ENCODE results near the gene C19orf12.

The C19orf12 gene

GRCh38 chr19:29695765-29696564, 19.1 kb downstream of the C19orf12 start:
- no peak for FAIRE-seq

- FAIRE-seq: no peak
Observed at GRCh38 chr19:29694669-29695627, 20.1 kb downstream of the C19orf12 start.

- FAIRE-seq: no peak
Observed at GRCh38 chr19:29694161-29694560, 20.9 kb downstream of the C19orf12 start.

- no peak for FAIRE-seq
Observed at GRCh38 chr19:29690842-29691241, 24.2 kb downstream of the C19orf12 start.

- FAIRE-seq: no peak
Observed at GRCh38 chr19:29687897-29688728, 26.9 kb downstream of the C19orf12 start.

- FAIRE-seq: no peak
Observed at GRCh38 chr19:29687244-29687896, 27.7 kb downstream of the C19orf12 start.

- FAIRE-seq: no peak
Observed at GRCh38 chr19:29686285-29686805, 28.7 kb downstream of the C19orf12 start.

GRCh38 chr19:29685326-29685725, 29.7 kb downstream of the C19orf12 start:
- no peak for FAIRE-seq

- no peak for FAIRE-seq
Observed at GRCh38 chr19:29683009-29683408, 32.1 kb downstream of the C19orf12 start.

- no peak for FAIRE-seq
Observed at GRCh38 chr19:29682236-29682895, 32.7 kb downstream of the C19orf12 start.

- FAIRE-seq: no peak
Observed at GRCh38 chr19:29681422-29682235, 33.4 kb downstream of the C19orf12 start.

GRCh38 chr19:29680937-29681336, 34.1 kb downstream of the C19orf12 start:
- FAIRE-seq: no peak

GRCh38 chr19:29680447-29680846, 34.6 kb downstream of the C19orf12 start:
- no peak for FAIRE-seq

GRCh38 chr19:29679598-29680210, 35.4 kb downstream of the C19orf12 start:
- FAIRE-seq: no peak

- no peak for FAIRE-seq
Observed at GRCh38 chr19:29678484-29679106, 36.5 kb downstream of the C19orf12 start.

- FAIRE-seq: no peak
Observed at GRCh38 chr19:29677001-29677817, 37.9 kb downstream of the C19orf12 start.

GRCh38 chr19:29676586-29676985, 38.5 kb downstream of the C19orf12 start:
- FAIRE-seq: no peak

GRCh38 chr19:29675650-29676186, 39.3 kb downstream of the C19orf12 start:
- FAIRE-seq: no peak

All from islet of Langerhans (tissue), 1 donor.